IPS-15b (cell line): ENCODE measurements around the gene KCTD6.

Experiments
- H3K27me3 ChIP-seq: one replicate; pipeline ENCODE4 v1.6.1; 2013; ENCODE audit warnings: low read length; ENCODE audit not compliant: control insufficient read depth, insufficient read depth
- H3K36me3 ChIP-seq: one replicate; pipeline ENCODE4 v1.6.1; 2013; ENCODE audit warnings: low read length; ENCODE audit not compliant: control insufficient read depth, insufficient read depth
- H3K4me1 ChIP-seq: one replicate; pipeline ENCODE4 v1.6.1; 2013; ENCODE audit warnings: mild to moderate bottlenecking, low read length; ENCODE audit not compliant: control insufficient read depth, insufficient read depth
- H3K4me3 ChIP-seq: one replicate; pipeline ENCODE4 v1.5.1; 2013; ENCODE audit warnings: low read depth, low read length
- H3K9ac ChIP-seq: one replicate; pipeline ENCODE4 v1.6.1; 2013; ENCODE audit warnings: low read depth, mild to moderate bottlenecking, low read length
- H3K9me3 ChIP-seq: one replicate; pipeline ENCODE4 v1.6.1; 2013; ENCODE audit warnings: mild to moderate bottlenecking, low read length; ENCODE audit not compliant: control insufficient read depth, insufficient read depth

KCTD6 gene

GRCh38 chr3:58530354-58530865 is 38.5 kb downstream of the KCTD6 start:
- no peaks in the 10 kb centered on the region for H3K9me3 ChIP-seq
- no peak overlapping the region for H3K4me3 ChIP-seq
- H3K9ac ChIP-seq: no peak overlapping the region
- no peaks in the 10 kb centered on the region for H3K36me3 ChIP-seq
- peaks cover 4% of the 10 kb centered on the region for H3K4me1 ChIP-seq
- no peaks in the 10 kb centered on the region for H3K27me3 ChIP-seq

GRCh38 chr3:58531555-58531954 is 39.7 kb downstream of the KCTD6 start:
- Histone ChIP-seq H3K27me3 (no peaks in the 10 kb centered on the region), H3K9me3 (no peaks in the 10 kb centered on the region), H3K36me3 (no peaks in the 10 kb centered on the region), H3K4me1 (peaks cover 4% of the 10 kb centered on the region), H3K4me3 (no peak overlapping the region), H3K9ac (no peak overlapping the region)

GRCh38 chr3:58531956-58532355 is 40.1 kb downstream of the KCTD6 start:
- no peak overlapping the region for H3K9ac ChIP-seq
- peaks cover 4% of the 10 kb centered on the region for H3K4me1 ChIP-seq
- H3K27me3 ChIP-seq: no peaks in the 10 kb centered on the region
- H3K4me3 ChIP-seq: no peak overlapping the region
- no peaks in the 10 kb centered on the region for H3K36me3 ChIP-seq
- H3K9me3 ChIP-seq: no peaks in the 10 kb centered on the region

- peaks cover 4% of the 10 kb centered on the region for H3K4me1 ChIP-seq
- H3K27me3 ChIP-seq: no peaks in the 10 kb centered on the region
- H3K36me3 ChIP-seq: no peaks in the 10 kb centered on the region
- H3K4me3 ChIP-seq: no peak overlapping the region
- no peaks in the 10 kb centered on the region for H3K9me3 ChIP-seq
- no peak overlapping the region for H3K9ac ChIP-seq
These were observed 40.9 kb downstream of the KCTD6 start for GRCh38 chr3:58532794-58533220.

- Histone ChIP-seq H3K9ac (no peak overlapping the region), H3K4me1 (peaks cover 4% of the 10 kb centered on the region), H3K36me3 (no peaks in the 10 kb centered on the region), H3K9me3 (no peaks in the 10 kb centered on the region), H3K27me3 (no peaks in the 10 kb centered on the region), H3K4me3 (no peak overlapping the region)
These were observed 42.9 kb downstream of the KCTD6 start for GRCh38 chr3:58534592-58535494.

GRCh38 chr3:58535531-58536500 is 43.9 kb downstream of the KCTD6 start:
- Histone ChIP-seq H3K4me1 (peaks cover 4% of the 10 kb centered on the region), H3K36me3 (no peaks in the 10 kb centered on the region), H3K9ac (no peak overlapping the region), H3K9me3 (no peaks in the 10 kb centered on the region), H3K4me3 (no peak overlapping the region), H3K27me3 (no peaks in the 10 kb centered on the region)

GRCh38 chr3:58536501-58537411 is 44.9 kb downstream of the KCTD6 start, which contains the start of gene ACOX2:
Gene ACOX2 (minus strand): TSS chr3:58537190. CDS start chr3:58535106, 2,084 bp downstream.
- H3K4me1 ChIP-seq: peaks cover 4% of the 10 kb centered on the region
- H3K36me3 ChIP-seq: no peaks in the 10 kb centered on the region
- no peaks in the 10 kb centered on the region for H3K9me3 ChIP-seq
- no peaks in the 10 kb centered on the region for H3K27me3 ChIP-seq
- no peak within 1 kb of the TSS for H3K4me3 ChIP-seq
- no peak within 1 kb of the TSS for H3K9ac ChIP-seq

- H3K4me1 ChIP-seq: peaks cover 4% of the 10 kb centered on the region
- no peaks in the 10 kb centered on the region for H3K9me3 ChIP-seq
- H3K36me3 ChIP-seq: no peaks in the 10 kb centered on the region
- H3K9ac ChIP-seq: no peak overlapping the region
- no peak overlapping the region for H3K4me3 ChIP-seq
- H3K27me3 ChIP-seq: no peaks in the 10 kb centered on the region
These were observed 45.8 kb downstream of the KCTD6 start for GRCh38 chr3:58537412-58538301.

- H3K36me3 ChIP-seq: no peaks in the 10 kb centered on the region
- no peaks in the 10 kb centered on the region for H3K27me3 ChIP-seq
- H3K9ac ChIP-seq: no peak overlapping the region
- H3K4me3 ChIP-seq: no peak overlapping the region
- no peaks in the 10 kb centered on the region for H3K9me3 ChIP-seq
- no peaks in the 10 kb centered on the region for H3K4me1 ChIP-seq
These were observed 47.7 kb downstream of the KCTD6 start for GRCh38 chr3:58539626-58540025.

- H3K27me3 ChIP-seq: no peaks in the 10 kb centered on the region
- H3K36me3 ChIP-seq: no peaks in the 10 kb centered on the region
- no peak overlapping the region for H3K9ac ChIP-seq
- H3K4me1 ChIP-seq: no peaks in the 10 kb centered on the region
- H3K9me3 ChIP-seq: no peaks in the 10 kb centered on the region
- H3K4me3 ChIP-seq: no peak overlapping the region
These were observed 48.4 kb downstream of the KCTD6 start for GRCh38 chr3:58540176-58540858.
